GM12865 (cell line): ENCODE data around the gene CWH43.

Source experiments
- DNase-seq: peaks from one replicate; pipeline ENCODE4 v3.0.0; 2010; ENCODE audit warnings: low read depth
- H3K4me3 ChIP-seq: 2 replicates; pipeline ENCODE4 v1.5.1; 2011; ENCODE audit warnings: mild to moderate bottlenecking, low read depth, low read length, control low read depth
- CTCF ChIP-seq: IDR thresholded peaks from 2 replicates; pipeline ENCODE4 v1.5.1; 2011; ENCODE audit warnings: low read length, control low read depth, low read depth, inconsistent platforms; ENCODE audit not compliant: insufficient read depth; ENCODE audit errors: missing control alignments

CWH43 gene

GRCh38 chr4:48960988-48961635 lies 25.0 kb upstream of the CWH43 start:
- TF ChIP-seq CTCF: no peak
- DNase-seq: no peak

GRCh38 chr4:48962636-48963035 lies 23.4 kb upstream of the CWH43 start:
- DNase-seq: no peak
- H3K4me3 ChIP-seq: no peak overlapping the region
- no peak for TF ChIP-seq CTCF

More at GRCh38 chr4:48960988-48961635, 25.0 kb upstream of the CWH43 start:
- H3K4me3 ChIP-seq: no peak overlapping the region

- DNase-seq: peak; percentile 87
- TF ChIP-seq CTCF: peak; percentile 93
- no peak overlapping the region for H3K4me3 ChIP-seq
Measured at GRCh38 chr4:48963042-48963679, 22.9 kb upstream of the CWH43 start.

GRCh38 chr4:48967101-48967500 lies 19.0 kb upstream of the CWH43 start:
- no peak overlapping the region for H3K4me3 ChIP-seq
- TF ChIP-seq CTCF: no peak
- DNase-seq: no peak

GRCh38 chr4:48967631-48968030 lies 18.4 kb upstream of the CWH43 start:
- no peak for TF ChIP-seq CTCF
- DNase-seq: no peak
- no peak overlapping the region for H3K4me3 ChIP-seq

- TF ChIP-seq CTCF: no peak
- DNase-seq: no peak
- no peak overlapping the region for H3K4me3 ChIP-seq
Measured at GRCh38 chr4:48968814-48969213, 17.3 kb upstream of the CWH43 start.
